ENCODE measurements around the gene NCCRP1.

- TF ChIP-seq GATA3 (IDR thresholded peaks at IDR 0.05; ENCODE audit: low read depth, low read length), result no peak
- TF ChIP-seq GATA2 (IDR thresholded peaks at IDR 0.05; ENCODE audit: low read depth, low read length), result no peak
Measured at GRCh38 chr19:39171479-39172465, 25.0 kb upstream of the NCCRP1 start.

All from SH-SY5Y (cell line).